ENCODE results near the gene SLC26A2.

Gene SLC26A2

DNA sequence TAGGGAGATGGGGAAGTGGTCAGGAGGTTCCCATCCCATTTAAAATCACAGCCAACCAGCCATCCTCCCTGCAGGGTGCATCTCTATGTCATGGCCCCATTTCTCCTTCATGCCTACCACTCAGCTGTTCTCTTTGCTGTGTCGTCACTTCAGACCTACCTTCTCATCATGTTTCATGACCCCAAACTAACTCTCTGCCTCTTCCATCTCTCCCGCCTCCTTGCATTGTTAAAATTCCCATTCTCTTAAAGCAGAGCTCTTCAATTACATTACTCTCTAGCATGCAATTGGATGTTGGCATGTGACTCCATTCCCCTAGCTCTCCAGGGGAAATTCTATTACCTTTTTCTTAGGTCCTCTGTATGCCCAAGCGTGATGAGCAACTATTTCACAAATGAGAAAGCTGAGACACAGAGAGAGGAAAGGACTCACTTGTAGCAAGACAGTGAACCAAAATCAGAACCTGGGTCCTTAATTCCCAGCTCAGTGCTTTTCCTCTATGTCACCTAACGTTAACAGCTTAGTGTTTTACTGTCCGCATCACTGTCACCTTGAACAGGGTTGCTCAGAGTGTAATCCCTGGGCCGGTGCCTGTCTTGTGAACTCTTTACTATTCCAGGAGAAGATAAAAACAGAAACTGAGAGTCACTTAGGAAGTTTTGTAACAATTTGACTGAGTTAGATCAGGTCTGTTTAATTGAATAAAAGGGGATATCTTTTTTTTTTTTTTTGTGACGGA is 44.1 kb upstream of the SLC26A2 start:
- TF ChIP-seq, protein P1, sequence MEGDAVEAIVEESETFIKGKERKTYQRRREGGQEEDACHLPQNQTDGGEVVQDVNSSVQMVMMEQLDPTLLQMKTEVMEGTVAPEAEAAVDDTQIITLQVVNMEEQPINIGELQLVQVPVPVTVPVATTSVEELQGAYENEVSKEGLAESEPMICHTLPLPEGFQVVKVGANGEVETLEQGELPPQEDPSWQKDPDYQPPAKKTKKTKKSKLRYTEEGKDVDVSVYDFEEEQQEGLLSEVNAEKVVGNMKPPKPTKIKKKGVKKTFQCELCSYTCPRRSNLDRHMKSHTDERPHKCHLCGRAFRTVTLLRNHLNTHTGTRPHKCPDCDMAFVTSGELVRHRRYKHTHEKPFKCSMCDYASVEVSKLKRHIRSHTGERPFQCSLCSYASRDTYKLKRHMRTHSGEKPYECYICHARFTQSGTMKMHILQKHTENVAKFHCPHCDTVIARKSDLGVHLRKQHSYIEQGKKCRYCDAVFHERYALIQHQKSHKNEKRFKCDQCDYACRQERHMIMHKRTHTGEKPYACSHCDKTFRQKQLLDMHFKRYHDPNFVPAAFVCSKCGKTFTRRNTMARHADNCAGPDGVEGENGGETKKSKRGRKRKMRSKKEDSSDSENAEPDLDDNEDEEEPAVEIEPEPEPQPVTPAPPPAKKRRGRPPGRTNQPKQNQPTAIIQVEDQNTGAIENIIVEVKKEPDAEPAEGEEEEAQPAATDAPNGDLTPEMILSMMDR (IDR thresholded peaks at IDR 0.05; ENCODE audit: low read depth, low read length, missing control alignments), result no peak
- in situ Hi-C loops (cut with HindIII; ENCODE audit: low sequenced_read_pairs), result no loop called here
- DNase-seq (ENCODE audit: low read depth), result no peak
- H3K4me3 ChIP-seq (ENCODE audit: low read depth, low read length), result no peak overlapping the region

DNA sequence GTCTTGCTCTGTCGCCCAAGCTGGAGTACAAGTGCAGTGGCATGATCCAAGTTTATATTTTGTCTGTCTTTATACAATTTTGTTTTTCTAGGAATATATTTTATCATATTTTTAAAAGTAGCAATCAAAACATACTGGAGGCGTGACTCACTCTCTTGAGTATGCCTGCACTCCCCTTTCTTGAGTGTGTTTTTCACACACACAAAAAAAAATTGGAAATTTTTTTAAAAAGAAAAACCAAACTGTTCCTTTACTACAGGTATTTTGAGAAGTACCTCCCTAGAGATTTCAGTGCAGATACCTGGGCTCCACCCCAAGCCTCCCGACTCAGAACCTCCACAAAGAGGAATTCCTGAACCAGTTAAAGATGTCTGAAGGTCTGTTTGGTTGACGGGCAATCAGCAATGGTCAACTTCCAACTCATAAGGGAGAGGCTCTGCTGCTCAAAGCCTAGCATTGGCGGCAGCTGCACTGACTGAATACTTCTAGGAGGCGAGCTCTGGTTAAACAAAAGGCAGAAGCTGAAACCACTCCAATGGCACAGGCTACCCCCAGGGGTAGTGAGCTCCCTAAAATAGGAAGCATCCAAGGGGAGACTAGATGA is 43.4 kb upstream of the SLC26A2 start:
- no peak overlapping the region for H3K4me3 ChIP-seq (ENCODE audit: low read depth, low read length)
- no peak for DNase-seq (ENCODE audit: low read depth)
- in situ Hi-C loops (cut with HindIII; ENCODE audit: low sequenced_read_pairs), result no loop called here

DNA sequence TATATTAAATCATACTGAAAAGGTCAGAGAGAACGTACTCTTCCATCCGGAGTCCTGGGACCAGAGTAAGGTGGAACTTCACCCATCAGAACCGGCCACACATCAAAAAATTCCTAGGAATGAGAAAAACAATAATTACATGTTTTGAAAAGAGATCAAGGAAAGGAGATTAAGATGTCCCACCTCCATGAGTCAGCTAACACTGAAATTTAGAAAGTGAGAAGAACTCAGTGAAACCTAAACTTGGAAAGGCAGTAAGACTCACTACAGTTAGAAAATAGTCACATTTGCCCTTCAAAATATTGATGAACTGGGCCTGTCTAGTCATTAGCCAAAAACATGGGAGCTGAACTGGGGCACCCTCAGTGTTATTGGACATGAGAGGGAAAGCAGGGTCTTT is 39.0 kb upstream of the SLC26A2 start:
- DNase-seq (ENCODE audit: low read depth), result no peak
- TF ChIP-seq, protein P1 (IDR thresholded peaks at IDR 0.05; ENCODE audit: low read depth, low read length, missing control alignments), result no peak
- in situ Hi-C loops (cut with HindIII; ENCODE audit: low sequenced_read_pairs), result no loop called here
- H3K4me3 ChIP-seq (ENCODE audit: low read depth, low read length), result no peak overlapping the region

More for the DNA sequence above, 43.4 kb upstream of the SLC26A2 start:
- TF ChIP-seq, protein P1 (IDR thresholded peaks at IDR 0.05; ENCODE audit: low read depth, low read length, missing control alignments), result no peak

DNA sequence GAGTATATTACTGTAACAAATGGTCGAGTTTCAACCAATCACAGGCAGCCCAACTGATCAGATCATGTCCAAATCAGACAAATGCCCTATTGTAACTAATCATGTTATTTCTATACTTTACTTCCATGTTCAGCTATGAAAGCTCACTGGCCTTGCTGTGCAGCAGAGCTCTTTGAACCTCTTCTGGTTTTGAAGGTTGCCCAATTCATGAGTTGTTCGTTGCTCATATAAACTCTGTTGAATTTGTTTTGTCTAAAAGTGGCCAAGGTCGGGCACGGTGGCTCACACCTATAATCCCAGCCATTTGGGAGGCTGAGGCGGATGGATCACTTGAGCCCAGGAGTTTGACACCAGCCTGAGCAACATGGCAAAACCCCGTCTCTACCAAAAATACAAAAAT is 37.6 kb upstream of the SLC26A2 start:
- in situ Hi-C loops (cut with HindIII; ENCODE audit: low sequenced_read_pairs), result no loop called here
- TF ChIP-seq, protein P1 (IDR thresholded peaks at IDR 0.05; ENCODE audit: low read depth, low read length, missing control alignments), result no peak
- H3K4me3 ChIP-seq (ENCODE audit: low read depth, low read length), result no peak overlapping the region
- DNase-seq (ENCODE audit: low read depth), result no peak

DNA sequence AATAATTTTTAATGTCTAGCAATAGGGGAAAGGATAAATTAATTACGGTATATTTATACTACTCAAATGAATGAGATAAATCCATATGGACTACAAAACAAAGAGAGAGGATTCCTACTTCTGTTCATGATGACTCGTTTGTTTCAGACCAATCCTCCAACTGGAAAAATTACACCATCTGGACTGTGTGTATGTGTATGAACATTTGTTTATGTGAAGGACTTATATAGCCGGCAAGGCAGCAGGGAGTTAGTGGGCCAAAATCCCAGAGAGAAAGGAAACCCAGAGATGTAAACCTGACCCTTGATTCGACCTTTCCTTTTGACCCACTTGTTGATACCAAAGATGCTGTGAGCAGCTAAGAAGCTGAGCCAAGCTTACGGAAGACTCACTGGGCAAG is 36.1 kb upstream of the SLC26A2 start:
- no peak for DNase-seq (ENCODE audit: low read depth)
- no peak overlapping the region for H3K4me3 ChIP-seq (ENCODE audit: low read depth, low read length)
- TF ChIP-seq, protein P1 (IDR thresholded peaks at IDR 0.05; ENCODE audit: low read depth, low read length, missing control alignments), result no peak
- in situ Hi-C loops (cut with HindIII; ENCODE audit: low sequenced_read_pairs), result no loop called here

DNA sequence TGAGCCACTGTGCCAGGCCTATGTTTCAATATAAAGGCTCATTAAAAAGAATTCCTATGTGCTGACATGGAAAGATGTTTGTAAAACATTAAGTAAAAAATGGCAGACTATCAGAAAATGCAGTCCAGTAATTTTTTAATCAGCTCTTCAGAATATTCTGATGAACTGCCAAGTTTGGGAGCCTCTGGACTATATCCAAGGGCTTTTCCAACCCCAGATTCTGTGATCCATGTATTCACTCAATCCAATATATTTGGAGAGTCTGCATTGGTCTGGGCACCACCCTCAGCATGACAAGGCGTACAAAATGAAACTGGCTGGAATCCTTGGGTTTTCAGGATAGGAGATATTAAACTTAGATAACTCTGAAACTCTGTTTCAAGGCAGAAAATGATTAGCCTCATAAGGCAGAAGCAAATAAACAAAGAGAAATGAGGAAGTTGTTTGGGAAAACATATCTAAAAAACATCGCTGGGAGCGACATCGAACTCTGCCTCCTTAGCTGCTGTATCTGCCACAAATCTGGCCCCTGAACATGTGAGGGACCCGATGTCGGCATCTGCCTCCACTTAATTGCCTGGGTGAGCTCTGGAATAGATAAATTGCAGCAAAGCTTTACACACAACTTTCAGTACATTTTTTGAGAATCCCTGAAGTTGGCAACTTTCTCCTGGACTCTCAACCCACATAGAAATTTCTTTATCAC is 30.4 kb upstream of the SLC26A2 start:
- no peak for DNase-seq (ENCODE audit: low read depth)
- H3K4me3 ChIP-seq (ENCODE audit: low read depth, low read length), result no peak overlapping the region
- in situ Hi-C loops (cut with HindIII; ENCODE audit: low sequenced_read_pairs), result no loop called here
- TF ChIP-seq, protein P1 (IDR thresholded peaks at IDR 0.05; ENCODE audit: low read depth, low read length, missing control alignments), result no peak

Data from astrocyte of the cerebellum (primary cell).